ENCODE data around the gene AOPEP.

AOPEP gene

DNA sequence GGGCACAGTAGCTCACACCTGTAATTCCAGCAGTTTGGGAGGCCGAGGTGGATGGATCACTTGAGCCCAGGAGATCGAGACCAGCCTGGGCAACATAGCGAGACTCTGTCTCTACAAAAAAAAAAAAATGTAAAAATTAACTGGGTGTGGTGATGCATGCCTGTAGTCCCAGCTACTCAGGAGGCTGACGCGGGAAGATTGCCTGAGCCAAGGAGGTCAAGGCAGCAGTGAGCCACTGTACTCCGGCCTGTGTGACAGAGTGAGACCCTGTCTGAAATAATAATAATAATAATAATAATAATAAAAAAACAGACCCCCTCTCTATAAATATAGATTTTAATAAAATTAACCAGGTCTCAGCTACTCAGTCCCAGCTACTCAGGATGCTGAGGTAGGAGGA is 179.7 kb downstream of the AOPEP start:
- no peak for DNase-seq

DNA sequence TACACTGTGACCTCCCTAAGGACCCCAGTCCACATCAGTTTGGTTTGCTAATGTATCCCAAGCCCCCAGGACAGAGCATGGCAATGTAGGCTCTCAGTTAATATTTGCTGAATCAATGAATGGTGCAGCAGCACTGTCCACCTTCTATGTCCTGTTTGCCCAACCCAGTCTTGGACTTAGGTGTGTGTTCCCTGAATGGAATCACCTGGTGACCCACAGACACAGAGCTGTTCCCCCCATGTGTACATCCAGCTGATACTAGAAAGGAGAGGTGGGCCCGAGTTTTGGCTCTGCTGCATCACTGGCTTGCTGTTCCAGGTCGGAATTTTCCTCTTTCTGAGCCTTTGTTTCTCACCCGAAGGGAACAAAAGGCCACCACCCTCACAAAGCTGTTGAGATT is 180.2 kb downstream of the AOPEP start:
- no peak for DNase-seq

DNA sequence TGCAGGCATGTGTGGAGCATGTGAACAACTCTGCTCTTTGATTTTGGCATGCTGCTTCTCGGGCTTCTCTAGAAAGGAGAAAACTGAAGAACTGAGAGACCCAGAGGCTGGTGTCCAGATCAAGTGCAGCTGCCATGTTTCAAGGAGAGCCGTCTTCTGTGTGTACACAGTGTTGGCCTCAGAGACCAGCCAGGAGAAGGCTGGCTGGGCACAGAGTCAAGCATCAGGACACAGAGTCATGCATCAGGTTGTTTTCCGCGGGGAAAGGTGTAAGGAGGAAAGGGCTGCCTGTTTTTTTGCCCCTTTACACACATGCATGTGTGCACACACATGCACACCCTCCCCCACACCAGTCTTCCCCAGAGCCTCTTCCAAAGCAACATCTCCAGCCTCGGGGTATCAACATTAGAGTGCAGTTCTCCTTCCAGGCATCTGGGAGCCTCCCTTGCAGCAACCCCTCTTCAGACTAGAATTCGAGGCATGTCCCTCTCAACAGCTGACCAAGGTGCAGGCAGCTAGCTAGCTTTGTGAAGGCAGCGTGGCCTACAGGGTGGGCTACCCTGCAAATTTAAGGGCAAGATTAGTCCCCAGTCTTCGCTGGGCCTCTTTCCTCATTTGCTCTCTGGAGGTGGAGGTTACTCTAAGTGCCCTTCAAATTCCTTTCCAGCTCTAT is 180.9 kb downstream of the AOPEP start:
- no peak for DNase-seq

DNA sequence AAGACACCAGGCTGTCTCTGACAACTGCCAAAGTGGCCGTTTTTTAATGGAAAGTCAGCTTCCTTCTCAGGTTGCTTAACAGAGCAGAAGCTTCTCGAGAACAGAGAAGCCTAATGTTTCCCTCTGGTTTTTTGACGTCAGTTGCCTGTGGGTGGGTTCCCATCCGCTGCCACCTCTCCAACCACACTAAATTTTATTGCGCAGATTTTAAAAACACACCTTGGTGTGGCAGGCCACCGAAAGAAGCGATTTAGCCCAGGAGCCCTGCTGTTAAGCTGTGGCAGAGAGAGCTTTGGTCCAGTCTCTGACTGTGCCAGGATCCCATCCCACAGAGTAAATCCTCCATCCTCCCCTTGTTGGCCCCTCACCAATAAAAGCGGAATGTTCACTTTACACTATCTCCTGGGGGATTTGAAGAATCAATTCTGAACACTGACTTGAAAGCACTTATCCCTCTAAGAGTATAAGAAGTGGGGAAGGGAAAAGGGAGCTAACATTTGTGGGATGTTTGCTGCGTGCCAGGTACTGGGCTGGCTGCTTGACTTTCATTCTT is 181.6 kb downstream of the AOPEP start:
- no peak for DNase-seq

DNA sequence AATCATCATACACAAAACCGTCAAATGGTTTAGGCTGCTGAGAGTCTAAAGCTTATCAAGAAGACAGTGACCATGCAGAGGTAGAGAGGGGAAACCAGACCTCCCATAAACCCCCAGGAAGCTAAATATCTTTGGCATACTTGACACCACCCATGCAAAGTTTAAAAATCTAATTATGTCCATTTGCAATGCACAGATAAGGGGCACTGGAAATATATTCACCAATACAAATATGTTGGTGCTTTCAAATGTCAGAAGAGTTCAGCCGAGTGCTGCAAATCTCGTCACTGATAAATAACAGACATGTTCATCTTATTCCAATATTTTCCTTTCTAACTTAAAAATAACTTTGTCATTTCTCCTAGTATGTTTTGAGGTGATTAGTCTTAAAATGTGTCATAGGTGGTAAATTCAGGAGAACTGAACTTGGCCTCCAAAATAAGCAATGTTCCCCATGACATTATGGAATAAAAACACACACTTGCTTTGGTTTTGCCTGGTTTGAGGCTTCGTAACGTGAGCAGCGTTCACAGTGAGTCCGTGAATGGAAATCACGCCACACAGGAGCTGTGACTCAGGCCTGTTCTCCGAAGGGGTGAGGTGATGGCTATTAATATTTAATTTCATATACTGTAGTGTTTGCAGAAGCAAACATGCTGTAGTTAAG is 182.2 kb downstream of the AOPEP start:
- no peak for DNase-seq

DNA sequence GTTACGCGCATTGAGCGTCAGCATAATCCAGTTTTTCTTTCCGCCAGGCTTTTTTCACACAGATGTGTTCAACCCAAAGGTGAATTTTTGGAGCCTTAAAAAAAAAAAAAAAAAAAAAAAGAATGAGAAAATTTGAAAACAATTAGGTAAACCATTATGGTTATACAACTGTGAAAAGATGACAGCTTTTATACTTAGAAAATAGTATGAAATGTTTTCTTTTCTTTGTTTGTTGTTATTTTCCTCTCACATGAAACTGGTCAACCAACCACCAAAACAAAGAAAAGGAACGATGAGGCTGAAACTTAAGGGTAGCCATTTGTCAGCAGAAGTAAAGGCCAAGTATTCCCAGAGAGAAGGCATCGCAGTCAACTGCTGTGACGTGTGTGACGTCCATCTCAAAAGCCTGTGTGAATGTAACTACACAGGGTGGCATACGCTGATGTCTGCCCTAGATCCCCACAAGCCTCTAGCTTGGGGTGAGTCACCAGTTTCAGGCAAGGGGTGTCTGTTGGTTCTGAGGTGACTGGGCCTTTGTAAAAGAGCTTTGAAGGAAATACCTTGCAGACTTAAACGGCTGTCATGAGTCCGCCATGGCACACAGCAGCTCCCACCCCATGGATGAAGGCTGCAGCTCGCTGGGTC is 182.9 kb downstream of the AOPEP start:
- DNase-seq: no peak

DNA sequence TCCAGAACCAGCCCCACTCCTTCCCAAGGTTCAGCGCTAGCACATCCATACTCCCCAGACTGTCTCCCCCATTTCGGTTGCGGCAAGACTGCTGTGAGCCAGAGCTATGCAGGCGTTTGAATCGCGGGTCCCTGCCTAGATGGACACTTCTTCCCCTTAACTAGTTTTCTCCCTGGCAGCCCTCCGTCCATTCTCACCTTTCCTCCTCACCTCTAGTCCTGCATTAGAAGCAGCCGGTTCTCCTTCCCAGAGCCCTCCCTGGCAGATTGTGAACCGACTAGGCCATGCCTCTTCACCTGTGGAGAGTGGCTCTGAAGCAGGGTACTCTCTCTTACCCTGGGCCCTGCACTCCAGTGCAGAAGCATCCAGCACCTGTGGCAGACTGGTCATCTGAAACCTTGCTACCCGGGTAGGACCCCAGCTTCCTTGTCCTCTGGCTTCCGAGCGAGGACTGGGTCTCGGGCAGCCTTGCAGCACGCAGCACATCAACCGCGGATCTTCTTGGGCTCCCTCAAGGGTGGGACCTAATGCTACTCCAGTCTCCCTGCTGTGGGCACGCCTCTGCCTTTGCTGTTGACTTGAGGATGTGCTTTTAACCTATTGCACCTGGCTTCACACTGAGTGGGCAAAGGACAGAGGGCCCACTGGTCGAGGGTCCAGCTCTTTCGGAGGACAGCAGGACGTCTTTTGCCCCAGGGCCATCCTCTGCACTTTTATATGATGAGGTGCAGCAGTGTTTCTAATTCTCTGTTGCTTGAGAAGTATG is 183.6 kb downstream of the AOPEP start:
- no peak for DNase-seq

DNA sequence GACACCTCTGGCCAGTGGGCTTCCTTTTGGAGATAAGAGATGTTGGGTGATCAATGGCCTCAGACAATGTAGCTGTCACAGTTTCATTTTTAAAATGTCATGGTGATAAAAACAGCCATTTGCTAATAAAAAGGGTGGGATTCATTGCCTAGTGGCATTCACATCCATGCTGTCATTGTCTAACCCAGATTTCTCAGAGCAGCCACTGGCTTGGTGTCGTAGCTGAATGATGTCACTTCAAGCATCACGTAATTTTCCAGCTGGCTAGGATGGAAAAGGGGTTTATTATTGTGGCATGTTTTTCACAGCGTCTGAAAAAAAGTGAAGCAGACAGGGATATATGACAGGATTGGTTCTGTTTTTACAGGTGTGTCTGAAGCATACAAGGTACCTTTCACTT is 184.7 kb downstream of the AOPEP start:
- no peak for DNase-seq

DNA sequence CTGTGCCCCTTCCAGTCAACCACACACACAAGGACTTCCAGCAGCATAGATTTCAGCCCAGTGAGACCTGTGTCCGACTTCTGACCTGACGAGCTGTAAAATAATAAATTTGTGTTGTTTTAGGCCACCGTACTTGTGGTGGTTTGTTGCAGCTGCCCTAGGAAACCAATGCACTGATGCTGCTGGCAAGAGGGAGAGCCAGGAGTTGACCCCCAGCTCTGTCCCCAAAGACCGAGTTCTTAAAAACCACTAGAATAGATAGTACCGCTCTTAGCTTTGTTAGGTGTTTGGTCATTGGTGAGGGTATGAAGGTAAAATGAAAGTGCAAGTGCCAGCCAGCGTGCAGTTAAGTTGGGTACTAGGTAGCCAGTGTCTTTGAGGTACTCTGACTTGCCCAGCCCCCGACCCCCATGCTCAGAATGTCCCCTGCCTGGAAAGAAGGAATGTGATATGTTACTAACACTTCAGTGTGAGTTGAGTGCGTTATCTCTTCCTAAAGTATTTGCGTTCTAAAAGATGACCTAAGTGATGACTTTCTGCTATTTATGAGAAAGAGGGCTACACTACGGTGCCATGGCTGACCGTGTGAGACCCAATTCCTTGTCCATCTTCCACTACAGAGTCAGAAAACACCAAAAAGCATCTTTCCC is 185.6 kb downstream of the AOPEP start:
- no peak for DNase-seq

DNA sequence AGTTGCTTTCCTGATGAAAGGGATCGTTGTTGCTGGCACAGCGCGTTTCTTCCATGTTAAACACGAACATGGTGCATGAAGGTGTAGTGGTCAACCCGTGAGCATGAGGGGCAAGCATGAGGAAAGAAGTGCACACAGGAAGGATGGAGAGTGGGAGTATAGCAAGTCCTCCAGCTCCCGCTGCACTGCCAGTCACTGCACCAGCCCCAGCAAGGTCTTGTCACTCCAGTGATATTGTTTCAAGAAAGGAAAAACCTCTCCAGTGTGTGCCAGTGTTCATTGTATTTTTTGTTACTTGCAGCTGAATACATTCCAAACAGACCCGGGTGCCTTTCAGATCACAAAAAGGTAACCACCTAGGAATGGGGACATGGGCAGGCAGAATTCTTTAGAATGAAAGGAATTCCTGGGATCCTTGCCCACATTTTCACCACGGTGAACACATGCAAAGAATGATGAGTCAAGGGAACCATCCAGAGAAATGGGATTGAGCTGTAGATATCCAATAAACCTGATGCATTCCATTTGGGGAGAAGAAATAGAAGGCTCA is 186.3 kb downstream of the AOPEP start:
- no peak for DNase-seq

DNA sequence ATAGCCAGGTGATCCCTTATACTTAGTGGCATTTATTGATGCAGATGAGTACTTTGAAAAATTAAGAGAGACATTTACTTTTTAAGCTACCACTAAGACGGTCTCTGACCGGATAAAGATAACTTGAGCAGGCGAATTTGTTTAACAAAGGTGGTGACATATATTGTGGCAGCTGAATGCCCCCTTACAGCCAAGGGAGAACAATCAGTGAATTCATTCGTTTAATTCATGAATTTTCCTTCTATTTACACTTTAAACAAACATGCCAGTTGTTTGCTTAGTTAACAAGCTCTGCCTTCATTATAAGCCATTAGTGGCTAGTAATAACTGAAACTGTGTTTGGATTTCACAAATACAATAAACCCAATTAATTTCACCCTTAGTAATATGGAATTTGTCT is 187.1 kb downstream of the AOPEP start:
- DNase-seq: no peak

DNA sequence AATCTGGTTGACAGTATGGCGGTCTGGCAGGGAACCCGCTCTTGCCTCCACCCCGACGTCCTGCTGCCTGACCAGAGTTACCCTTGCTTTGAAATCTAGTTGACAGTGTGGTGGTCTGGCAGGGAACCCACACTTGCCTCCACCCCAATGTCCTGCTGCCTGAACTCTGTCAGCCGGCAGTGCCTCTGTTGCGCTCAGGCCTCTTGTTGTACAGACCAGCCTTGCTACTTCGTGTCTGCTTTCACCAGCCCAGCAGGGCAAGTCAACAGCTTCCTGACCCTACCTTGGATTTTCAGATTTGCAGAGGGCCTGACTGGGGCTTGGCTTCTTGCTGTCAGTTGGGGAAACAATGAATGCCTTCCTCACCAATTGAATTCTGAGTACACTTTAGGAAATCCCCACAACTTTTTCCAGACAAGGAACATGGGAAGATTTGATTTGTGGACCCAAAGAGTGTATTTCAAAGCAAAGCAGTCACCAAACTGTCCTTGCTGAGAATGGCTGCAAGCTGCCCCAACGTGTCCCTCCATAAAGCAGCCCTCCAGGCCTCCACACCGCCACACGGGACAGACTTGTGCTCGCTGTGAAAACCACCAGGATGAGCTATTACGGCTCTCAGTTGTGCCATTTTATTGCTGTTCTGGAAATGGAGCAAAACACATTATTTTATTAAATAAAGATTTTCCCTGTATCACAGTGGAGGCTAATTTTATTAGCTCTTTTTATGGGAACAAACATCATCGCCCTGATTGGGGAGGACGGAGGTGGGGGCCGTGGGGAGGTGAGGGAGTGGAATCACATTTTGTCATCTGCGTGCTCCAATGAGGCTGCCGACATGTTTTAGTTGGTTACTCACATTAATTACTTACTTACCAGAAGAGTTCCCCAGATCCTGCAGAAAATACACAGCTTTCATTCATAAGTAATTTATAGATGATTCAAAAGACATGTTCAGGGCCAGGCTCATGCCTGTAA is 189.3 kb downstream of the AOPEP start:
- no peak for DNase-seq

DNA sequence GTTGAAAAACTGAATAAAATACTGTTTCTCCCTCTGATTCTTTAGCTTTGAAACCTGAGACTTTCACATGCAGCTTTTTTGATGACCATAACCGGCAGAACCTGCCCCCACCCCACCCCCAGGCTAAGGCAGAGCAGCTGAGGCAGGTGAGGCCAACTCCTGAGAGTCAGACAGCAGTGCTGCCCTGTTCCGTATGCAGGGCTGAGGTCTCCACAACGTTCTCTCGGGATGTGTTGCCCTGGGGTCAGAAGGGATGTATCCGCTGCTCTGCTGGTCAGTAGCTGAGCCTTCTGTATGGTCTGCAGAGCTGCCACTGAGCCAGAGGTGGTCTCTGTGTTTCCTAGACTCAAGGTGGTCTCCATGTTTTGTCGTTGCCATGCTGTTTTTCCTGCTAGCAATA is 190.5 kb downstream of the AOPEP start:
- DNase-seq: no peak

DNA sequence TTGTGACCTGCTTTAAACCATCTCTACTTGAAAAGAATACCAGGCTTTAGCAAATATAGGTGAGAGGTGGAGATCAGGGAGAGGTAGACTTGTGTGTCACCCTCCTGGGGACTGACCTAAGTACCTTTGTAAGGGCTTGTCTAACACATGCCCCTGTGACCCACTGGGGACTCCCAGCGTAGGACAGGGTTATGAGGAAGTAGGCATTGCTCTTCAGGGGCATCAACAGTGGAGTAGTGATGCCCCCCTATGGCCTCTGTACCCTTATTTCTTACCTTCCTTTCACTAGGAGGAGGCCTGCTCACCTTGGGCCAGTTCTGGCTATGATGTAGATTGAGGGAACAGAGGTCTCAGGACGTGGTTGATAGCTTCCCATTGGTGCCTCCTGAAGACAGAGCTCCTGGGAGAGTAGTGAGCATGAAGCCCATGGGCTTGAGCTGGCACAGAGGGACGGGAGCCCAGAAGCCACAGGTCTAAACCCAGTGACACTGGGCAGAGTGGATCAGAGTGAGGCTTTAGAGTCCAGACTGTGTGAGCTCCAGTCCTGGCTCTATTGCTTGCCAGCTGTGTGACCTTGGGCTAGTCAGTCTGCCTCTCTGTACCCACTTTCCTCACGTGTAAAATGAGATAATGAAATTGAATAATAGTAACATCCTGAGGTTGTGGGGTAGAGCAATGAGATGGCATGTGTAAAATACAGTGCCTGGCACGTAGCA is 191.7 kb downstream of the AOPEP start:
- DNase-seq: no peak

DNA sequence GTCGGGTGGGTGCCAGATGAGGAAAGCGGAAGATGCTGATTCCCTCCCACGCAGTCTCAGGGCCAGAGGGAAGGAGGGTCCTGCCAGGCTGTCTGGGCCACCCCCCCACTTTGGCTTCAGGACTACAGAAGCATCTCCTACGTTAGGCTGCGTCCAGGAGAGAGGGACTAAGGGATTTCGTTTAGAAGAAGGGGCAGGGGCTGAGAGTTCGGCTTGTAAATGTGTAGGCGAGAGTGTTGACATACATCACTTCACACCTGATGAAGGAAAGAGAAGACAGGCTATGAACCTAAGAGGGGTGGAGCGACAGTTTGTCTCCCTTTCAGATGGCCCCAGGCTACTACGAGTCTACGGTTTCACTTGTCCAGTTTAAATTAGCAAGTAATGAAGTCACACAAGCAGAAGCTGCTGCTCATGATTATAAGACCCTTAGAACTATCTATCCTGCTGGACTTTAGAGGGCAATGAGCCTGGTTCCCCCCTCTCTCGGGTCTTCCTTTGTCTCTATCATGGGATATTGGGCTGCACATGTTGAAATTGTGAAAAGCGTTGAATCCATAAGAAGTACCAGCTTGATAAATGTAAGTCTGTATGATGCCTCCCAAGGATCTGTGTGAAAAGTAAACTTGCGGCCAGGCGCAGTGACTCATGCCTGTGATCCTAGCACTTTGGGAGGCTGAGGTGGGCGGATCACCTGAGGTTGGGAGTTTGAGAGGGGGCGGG is 193.0 kb downstream of the AOPEP start:
- DNase-seq: no peak

DNA sequence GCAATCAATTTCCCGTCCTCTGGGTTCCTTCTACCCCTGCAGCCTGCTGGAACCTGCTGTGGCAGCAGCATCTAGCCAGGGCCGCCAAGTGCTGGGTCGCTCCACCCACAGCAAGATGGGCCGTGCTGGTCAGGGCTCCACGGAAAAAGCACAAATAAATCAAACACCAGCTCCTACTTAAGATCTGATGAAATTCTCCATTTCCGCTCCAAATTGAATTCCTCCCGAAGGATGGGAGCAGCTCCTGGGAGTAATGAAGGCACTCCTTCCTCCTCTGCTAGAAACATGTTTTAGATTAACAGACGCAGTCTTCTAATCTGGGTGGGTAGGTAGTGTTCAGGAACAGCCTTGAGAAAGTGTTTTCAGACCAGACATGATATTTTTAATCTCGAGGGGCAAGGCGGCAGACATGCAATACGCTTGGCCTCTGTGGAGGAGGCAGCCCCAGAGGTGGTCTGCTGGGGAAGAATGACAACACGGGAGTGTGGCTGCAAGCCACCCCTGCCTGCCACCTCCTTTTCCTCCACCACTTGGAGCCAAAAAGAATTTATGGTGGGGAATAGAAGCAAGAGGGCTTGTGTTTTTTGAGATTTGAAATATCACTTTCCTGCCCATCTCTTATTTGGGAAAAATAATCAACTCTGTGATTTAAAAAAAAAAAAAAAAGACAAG is 194.1 kb downstream of the AOPEP start:
- no peak for DNase-seq

DNA sequence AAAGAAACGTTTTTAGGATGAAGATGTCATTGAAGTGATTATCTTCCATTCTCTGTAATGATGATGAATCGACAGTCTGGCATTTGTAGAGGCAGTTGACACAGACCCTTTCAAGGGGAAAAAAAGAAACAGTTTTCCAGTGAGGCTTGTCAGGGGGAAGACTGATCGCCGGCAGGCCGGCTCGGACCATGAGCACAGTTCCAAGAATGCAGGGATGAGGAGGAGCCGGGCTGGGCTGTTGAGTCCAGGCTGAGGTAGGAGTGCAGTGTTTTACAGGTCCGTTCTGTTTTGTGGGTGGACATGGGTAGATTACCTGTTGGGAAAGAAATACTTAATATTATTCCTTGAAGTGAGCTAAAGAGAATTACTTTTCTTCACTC is 194.6 kb downstream of the AOPEP start:
- no peak for DNase-seq

DNA sequence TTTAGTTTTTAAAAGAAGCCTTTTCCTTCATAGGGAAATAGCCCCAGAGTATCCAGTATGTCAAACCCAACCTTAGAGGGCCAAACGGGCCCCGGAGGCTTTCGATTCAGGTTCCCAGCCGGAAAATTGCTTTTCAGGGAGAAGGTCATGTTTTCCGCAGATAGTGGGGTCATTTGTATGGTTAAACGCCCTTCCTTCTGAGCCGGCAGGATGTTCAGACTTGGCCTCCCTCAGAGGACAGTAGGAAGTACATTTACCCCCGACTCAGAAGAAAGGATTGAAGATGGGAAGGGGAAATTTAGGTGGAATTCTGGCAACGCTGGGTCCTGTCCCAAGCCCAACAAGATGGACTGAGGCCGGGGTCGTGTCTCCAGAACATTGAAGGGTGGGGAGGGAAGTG is 195.2 kb downstream of the AOPEP start:
- no peak for DNase-seq

DNA sequence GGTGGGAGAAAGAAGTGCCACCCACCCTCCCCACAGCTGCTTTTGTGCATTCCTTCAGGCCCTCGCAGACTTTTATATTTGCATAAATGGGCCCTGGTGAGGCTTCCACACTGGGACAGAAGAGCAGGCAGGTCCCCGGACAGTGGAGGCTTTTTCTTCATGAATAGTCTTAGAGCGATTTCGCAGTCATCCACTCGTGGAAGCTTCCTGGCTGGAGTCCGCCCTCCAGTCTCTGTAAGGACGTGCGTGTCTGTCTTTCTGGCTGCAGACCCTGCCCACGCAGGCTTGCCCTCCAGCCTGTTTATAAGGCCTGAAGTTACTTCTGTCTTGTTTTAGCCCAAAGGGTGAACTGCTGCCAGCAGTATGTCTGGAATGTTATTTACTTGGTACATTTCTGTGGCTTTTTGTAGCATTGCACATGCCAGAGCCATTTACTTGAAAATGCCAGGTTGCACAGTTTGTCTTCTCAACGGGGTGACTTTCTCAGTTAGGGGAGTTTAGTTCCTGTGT is 195.7 kb downstream of the AOPEP start:
- DNase-seq: no peak
